IPS DF 6.9 (cell line): ENCODE results near the gene USP4.

Experiments used
- DNase-seq: peaks from one replicate; pipeline ENCODE4 v3.0.0-alpha.2; 2013; ENCODE audit warnings: low read depth, low spot score
- H3K27ac ChIP-seq: one replicate; pipeline ENCODE4 v1.5.1; 2013; ENCODE audit warnings: low read length, control low read depth
- H3K27me3 ChIP-seq: 2 replicates; pipeline ENCODE4 v1.6.1; 2013; ENCODE audit warnings: mild to moderate bottlenecking, low read length; ENCODE audit not compliant: control insufficient read depth, insufficient read depth
- H3K36me3 ChIP-seq: 2 replicates; pipeline ENCODE4 v1.6.1; 2013; ENCODE audit warnings: low read length; ENCODE audit not compliant: control insufficient read depth, insufficient read depth
- H3K4me1 ChIP-seq: 2 replicates; pipeline ENCODE4 v1.6.1; 2013; ENCODE audit warnings: low read length; ENCODE audit not compliant: control insufficient read depth, insufficient read depth
- H3K4me3 ChIP-seq: 2 replicates; pipeline ENCODE4 v1.5.1; 2013; ENCODE audit warnings: mild to moderate bottlenecking, low read length
- H3K9me3 ChIP-seq: 2 replicates; pipeline ENCODE4 v1.6.1; 2013; ENCODE audit warnings: low read length, inconsistent platforms; ENCODE audit not compliant: control insufficient read depth, insufficient read depth
- WGBS: extraction: QIAGEN DNeasy Blood & Tissue Kit; methylation state at CpG from one replicate; pipeline ENCODE4 v1.1.7; 2013; ENCODE audit warnings: mixed read lengths, missing lambda C conversion rate; ENCODE audit not compliant: insufficient read length, insufficient coverage; 5-methylcytosine and 5-hydroxymethylcytosine counted together

The USP4 gene

DNA sequence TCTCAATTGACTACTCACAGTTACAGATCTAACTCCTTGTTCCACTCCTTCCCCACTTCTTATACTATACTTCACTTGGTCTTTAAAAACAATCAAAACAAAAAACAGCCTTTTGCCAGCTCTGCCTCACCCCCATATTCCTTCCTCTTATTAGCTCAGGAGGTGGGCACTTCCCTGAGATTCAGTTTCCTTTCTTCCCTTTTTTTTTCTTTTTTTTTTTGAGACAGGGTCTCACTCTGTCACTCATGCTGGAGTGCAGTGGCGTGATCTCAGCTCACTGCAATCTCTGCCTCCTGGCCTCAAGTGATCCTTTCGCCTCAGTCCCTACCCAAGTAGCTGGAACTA is 69.7 kb downstream of the USP4 start:
- Histone ChIP-seq H3K27ac (no peak overlapping the region), H3K4me1 (no peaks in the 10 kb centered on the region), H3K4me3 (no peak overlapping the region), H3K27me3 (no peaks in the 10 kb centered on the region), H3K36me3 (0 out of 2 replicates have a peak, but pooled peaks cover 3% of the 10 kb centered on the region), H3K9me3 (no peaks in the 10 kb centered on the region)
- DNase-seq, result no peak
- no CpG with 5 or more reads among the region's 2 CpGs for WGBS

DNA sequence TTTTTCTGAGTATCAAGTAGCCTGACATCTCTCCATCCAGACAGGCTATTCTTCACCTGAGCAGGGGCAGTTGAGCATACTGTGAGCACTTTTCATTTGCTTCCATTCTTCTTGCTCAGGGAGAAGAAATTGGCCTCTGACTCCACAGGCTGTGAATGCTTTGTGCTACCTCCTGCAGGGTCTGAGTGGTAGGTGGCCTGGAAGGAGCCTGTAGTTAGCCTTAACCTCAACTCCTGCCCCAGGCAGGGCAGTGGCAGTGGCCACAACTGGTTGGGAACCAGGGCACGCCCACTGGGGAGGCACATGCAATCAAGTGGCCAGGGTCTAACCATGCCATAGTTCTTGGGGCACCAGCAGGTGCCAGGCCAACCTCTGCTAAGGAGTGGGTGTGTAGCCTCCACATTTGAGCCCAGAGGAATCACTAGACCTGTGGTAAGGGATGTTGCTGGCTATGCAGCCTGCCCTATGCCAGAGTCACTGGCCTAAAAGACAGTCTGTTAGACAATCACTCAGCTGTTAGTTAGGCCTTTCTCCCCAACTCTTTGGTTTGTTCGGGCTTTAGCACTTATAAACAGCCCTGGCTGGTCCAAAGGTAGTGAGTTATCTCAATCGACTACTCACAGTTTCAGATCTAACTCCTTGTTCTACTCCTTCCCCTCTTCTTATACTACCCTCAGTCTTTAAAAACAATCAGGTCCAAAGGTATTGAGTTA is 70.3 kb downstream of the USP4 start:
- 0 out of 2 replicates have a peak, but pooled peaks cover 3% of the 10 kb centered on the region for H3K36me3 ChIP-seq
- no peak overlapping the region for H3K4me3 ChIP-seq
- H3K4me1 ChIP-seq, result no peaks in the 10 kb centered on the region
- no peak overlapping the region for H3K27ac ChIP-seq
- H3K9me3 ChIP-seq, result no peaks in the 10 kb centered on the region
- DNase-seq, result no peak
- H3K27me3 ChIP-seq, result no peaks in the 10 kb centered on the region
- no CpG with 5 or more reads among the region's 3 CpGs for WGBS

DNA sequence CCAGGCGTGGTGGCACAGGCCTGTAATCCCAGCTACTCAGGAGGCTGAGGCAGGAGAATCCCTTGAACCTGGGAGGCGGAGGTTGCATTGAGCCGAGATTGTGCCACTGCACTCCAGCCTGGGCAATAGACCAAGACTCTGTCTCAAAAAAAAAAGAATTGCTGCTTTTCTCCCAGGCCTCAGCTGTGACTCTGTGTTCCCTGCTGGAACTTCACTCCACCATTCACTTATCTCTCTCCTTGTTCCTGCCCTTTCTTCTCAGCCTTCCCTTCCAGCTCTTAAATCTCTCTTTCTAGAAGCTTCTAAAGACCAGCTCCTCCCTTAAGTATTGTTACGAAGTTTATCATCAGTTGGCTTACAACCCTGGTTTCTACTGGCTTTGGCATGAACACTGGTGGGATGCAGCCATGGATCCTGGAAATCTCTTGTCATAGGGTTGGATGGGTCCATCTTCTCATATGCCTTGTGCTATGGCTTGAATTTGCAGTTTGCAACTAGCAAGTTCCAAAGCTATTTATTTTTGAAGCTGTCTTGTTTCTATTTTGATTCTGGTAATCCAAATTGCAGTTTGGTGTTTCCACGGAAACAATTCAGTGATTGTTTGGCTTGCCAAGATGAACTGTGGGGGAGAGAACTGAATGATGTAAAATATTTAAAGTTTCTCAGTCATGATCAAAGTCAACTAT is 73.3 kb downstream of the USP4 start:
- no peaks in the 10 kb centered on the region for H3K4me1 ChIP-seq
- no CpG with 5 or more reads among the region's 5 CpGs for WGBS
- no peaks in the 10 kb centered on the region for H3K9me3 ChIP-seq
- H3K27ac ChIP-seq, result no peak overlapping the region
- H3K4me3 ChIP-seq, result no peak overlapping the region
- 0 out of 2 replicates have a peak, but pooled peaks cover 3% of the 10 kb centered on the region for H3K36me3 ChIP-seq
- no peak for DNase-seq
- no peaks in the 10 kb centered on the region for H3K27me3 ChIP-seq

DNA sequence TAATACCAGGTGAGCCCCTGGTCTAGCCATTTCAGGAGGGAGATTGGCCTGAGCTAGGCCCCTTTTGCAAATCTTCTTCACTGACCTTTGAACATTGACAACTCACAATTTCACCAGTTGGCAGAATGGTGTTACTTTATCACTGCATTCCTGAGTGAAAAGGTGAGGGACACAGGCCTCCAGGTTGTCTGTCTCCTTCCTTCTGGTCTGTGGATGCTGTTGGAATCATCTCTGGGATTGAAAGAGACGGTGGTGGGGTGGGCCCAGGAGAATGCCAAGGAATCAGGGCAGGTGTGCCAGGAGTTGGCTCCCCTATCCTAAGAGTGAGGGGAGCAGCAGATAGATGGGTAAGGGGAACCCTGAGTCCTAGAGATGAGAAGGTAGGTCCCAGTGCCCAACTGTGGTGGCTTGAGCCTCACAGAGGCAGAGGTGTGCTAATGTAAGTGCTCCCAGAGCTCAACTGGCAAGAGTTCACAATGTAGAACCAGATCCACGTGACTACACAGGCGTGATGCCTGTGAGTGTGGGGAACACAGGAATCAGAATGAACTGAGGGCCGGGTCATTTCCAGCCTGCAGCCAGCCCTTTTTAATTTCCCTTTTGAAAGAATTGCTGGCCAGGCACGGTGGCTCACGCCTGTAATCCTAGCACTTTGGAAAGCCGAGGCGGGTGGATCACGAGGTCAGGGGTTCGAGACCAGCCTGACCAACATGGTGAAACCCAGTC is 74.0 kb downstream of the USP4 start:
- H3K4me3 ChIP-seq, result no peak overlapping the region
- H3K9me3 ChIP-seq, result no peaks in the 10 kb centered on the region
- no CpG with 5 or more reads among the region's 10 CpGs for WGBS
- DNase-seq, result no peak
- H3K36me3 ChIP-seq, result 0 out of 2 replicates have a peak, but pooled peaks cover 3% of the 10 kb centered on the region
- H3K4me1 ChIP-seq, result no peaks in the 10 kb centered on the region
- H3K27ac ChIP-seq, result no peak overlapping the region
- H3K27me3 ChIP-seq, result no peaks in the 10 kb centered on the region

DNA sequence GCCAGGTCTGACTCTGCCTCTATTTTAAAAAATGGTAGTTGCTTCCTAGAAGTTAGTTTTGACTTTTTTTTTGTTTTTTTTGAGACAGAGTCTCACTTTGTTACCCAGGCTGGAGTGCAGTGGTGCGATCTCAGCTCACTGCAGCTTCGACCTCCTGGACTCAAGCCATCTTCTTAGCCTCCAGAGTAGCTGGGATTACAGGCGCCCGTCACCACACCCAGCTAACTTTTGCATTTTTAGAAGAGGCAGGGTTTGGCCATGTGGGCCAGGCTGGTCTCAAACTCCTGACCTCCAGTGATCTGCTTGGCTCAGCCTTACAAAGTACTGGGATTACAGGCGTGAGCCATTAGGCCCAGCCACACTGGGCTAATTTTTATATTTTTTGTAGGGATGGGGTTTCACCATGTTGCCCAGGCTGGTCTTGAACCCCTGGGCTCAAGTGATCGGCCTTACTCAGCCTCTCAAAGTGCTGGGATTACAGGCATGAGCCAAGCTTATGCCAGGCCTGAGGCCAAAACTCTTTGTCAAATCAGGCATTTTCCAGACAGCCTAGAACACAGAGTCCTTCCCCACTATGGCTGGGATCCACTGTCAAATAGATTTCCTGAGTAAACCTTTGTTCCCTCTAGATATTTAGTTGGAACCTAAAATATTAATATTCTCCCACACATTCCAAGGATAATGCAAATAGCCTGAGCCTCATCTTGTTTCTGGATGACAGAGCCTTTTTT is 76.5 kb downstream of the USP4 start:
- Histone ChIP-seq H3K36me3 (no peaks in the 10 kb centered on the region), H3K27me3 (no peaks in the 10 kb centered on the region), H3K9me3 (no peaks in the 10 kb centered on the region), H3K27ac (no peak overlapping the region), H3K4me1 (no peaks in the 10 kb centered on the region), H3K4me3 (no peak overlapping the region)
- DNase-seq, result no peak
- no CpG with 5 or more reads among the region's 6 CpGs for WGBS

DNA sequence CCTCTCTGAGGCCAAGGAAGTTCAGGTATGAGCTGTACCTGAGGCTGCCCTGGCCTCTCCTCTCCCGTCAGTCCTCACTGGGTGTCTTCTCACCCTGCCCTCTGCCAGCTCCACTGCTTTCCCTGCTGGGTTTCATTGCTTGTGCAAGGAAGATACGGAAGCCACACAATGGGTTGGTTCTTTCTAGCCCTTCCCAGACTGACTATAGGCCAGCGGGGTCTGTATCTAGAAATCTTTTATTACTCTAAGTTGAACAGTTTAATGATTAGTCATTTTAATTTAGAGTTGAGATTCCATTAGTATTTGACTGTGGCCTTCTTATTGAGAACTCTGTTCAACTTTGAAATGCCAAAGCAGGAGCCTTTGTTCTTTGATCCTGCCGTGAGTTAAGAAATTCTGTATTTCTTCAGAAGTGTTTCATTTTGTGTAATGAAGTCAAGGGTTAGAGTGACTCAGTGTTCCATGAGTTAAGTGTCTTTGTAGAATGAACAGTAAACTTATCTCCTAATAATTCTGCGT is 79.0 kb downstream of the USP4 start:
- Histone ChIP-seq H3K9me3 (no peaks in the 10 kb centered on the region), H3K27me3 (no peaks in the 10 kb centered on the region), H3K4me1 (no peaks in the 10 kb centered on the region), H3K4me3 (no peak overlapping the region), H3K27ac (no peak overlapping the region), H3K36me3 (no peaks in the 10 kb centered on the region)
- no CpG with 5 or more reads among the region's 5 CpGs for WGBS
- no peak for DNase-seq

DNA sequence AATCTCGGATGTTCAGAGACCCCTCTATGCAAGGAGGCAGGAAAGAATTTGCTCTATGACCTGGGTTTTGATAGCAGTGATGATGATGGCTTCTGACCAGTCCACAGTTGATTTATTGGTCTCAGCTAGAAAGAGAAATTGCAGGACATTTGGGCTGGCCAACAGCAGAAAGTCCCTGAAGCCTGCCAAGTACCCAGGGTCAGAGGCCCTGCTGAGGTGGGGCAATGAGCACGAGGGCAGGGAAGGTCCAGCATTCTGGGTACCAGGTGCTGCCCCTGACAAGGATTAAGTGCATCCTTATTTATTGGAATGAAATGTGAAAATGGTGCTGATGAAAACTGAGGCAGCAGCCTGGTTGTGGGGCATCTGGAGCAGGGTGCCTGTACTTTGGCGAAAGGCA is 82.7 kb downstream of the USP4 start:
- Histone ChIP-seq H3K4me1 (no peaks in the 10 kb centered on the region), H3K27me3 (no peaks in the 10 kb centered on the region), H3K36me3 (no peaks in the 10 kb centered on the region), H3K27ac (no peak overlapping the region), H3K9me3 (no peaks in the 10 kb centered on the region), H3K4me3 (no peak overlapping the region)
- no peak for DNase-seq
- WGBS, result no CpG with 5 or more reads among the region's 3 CpGs

DNA sequence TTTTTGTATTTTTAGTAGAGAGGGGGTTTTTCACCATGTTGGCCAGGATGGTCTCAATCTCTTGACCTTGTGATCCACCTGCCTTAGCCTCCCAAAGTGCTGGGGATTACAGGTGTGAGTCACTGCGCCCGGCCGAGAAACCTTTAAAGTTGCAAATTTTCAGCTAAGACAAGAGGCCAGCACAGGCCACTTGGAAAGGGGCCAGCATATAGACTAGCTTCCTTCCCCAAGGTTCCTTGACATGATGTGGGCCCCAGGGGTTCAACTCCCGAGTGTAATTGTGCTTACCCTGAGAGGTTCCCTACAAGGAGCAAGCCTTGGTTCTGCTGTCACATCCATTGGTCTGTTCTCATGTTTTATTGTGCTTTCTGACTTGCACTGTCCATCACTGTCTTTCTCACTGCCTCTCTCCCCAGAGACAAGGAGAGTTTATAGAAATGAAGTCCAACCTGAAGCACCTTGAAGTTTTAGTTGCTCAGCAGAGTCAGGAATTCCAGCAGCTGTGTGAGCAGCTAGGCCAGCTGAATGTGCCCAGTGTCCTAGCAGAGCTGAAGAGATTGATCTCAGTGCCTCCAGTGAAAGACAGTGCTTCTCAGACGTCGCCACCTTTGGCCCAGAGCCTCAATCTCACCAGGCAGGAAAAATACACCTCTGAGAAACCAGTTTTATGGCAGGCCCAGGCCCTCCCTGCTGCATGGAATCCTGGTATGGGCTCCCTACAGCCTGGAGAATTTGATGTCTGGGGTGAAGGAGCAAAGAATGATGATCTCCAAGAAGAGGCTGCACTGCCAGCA is 83.9 kb downstream of the USP4 start:
- Histone ChIP-seq H3K4me3 (no peak overlapping the region), H3K36me3 (no peaks in the 10 kb centered on the region), H3K27me3 (no peaks in the 10 kb centered on the region), H3K4me1 (no peaks in the 10 kb centered on the region), H3K27ac (no peak overlapping the region), H3K9me3 (no peaks in the 10 kb centered on the region)
- WGBS, result no CpG with 5 or more reads among the region's 6 CpGs
- DNase-seq, result no peak

DNA sequence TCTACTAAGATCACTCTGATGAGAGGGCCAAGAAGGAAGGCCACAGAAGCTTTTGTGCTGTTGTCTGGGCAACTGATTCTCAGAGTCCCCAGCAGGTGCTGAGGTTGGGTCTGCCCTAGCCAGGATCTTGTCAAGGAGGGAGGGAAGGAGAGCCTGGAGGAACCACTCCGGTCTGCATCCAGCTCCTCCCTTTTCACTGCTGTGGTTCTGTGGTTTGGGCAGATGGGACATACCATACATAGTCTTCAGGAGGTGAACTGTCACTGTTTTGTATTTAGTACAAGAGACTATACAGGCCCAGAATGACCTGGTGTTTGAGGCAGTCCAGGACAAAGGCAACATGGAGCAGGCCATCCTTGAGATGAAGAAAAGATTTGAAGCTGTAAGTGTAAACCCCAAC is 84.7 kb downstream of the USP4 start:
- no peak overlapping the region for H3K27ac ChIP-seq
- H3K36me3 ChIP-seq, result no peaks in the 10 kb centered on the region
- no peaks in the 10 kb centered on the region for H3K4me1 ChIP-seq
- DNase-seq, result no peak
- H3K4me3 ChIP-seq, result no peak overlapping the region
- WGBS, result no CpG with 5 or more reads among the region's 1 CpG
- H3K9me3 ChIP-seq, result no peaks in the 10 kb centered on the region
- no peaks in the 10 kb centered on the region for H3K27me3 ChIP-seq
